GM21367 (cell line): ENCODE measurements around the gene NLGN1.

ENCODE experiments used
- ATAC-seq: cut with Tn5 transposase; IDR thresholded peaks from one replicate; pipeline ENCODE4 v1.9.1; 2021; ENCODE audit not compliant: unreplicated experiment

The NLGN1 gene

DNA sequence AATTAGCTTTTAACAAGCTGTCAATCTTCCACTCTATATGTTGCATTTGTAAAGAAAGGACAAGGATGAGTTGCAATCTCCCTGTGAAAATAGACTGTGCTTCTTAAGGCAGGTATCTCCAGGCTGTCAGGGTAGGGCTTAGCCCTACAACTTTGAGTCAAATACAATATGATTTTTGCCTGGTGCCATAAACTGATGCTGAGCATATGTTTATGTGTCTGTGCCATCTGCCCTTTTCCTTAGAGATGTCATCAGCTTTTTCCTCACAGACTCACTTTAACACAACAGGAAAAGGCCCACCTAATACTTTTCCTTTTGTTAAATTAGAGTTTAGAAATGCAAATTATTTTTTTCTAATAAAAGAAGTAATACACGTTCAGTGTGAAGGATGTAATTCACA lies 548.3 kb downstream of the NLGN1 start:
- ATAC-seq: no peak

DNA sequence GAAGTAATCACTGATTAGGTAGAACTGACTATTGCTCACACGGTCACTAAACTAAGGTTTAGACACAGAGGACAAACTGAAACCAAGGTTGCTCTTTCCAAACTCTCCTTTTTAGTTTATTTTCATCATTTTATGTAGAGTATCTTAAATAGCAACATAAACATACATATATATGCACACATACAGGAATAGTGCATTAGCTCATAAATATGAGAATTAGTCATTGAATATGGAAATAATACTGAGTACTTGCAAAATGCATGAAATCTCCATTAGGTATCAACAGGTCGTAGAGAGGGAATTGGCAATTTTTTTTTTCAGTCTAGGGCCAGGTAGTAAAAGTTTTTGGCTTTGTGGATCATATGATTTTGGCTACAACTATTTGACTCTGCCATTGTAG lies 557.1 kb downstream of the NLGN1 start:
- no peak for ATAC-seq

DNA sequence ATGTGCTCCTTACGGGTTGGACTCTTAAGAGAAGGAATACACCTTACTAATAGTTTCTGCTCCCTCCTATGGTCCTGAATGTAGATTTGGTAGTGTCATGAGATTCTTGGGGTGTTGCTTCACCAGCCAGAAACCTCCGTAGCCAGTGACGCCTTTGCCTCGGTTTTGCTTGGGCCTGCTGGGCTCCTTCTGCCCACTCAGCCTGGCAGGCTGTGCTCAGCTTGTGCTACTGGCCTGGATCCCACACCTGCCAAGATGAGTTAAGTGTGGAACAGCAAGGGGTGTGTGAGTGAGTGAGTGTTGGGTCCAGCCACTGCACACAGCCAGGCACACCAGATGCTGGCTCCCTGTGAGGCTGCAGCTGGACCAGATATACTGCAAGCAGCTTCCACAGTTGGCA lies 560.1 kb downstream of the NLGN1 start:
- no peak for ATAC-seq

DNA sequence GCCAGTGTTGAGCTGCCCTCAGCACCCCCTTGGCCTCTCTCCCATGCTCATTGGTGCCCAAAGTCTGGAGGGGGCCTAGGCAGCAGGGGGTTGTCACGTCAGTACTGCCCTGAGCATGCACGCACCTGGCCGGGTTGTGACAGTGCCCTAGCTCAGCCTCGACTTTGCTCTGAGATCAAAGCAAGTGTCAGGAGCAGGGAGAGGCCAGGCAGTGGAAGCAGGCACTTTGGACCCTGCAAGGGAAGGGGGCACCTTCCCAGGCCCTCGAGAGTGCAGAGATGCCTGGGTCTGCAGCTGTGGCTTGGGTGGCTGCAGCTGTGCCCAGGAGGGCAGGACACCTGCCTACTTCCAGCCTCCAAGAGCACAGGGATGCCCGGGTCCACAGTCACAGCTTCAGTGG lies 561.3 kb downstream of the NLGN1 start:
- no peak for ATAC-seq

DNA sequence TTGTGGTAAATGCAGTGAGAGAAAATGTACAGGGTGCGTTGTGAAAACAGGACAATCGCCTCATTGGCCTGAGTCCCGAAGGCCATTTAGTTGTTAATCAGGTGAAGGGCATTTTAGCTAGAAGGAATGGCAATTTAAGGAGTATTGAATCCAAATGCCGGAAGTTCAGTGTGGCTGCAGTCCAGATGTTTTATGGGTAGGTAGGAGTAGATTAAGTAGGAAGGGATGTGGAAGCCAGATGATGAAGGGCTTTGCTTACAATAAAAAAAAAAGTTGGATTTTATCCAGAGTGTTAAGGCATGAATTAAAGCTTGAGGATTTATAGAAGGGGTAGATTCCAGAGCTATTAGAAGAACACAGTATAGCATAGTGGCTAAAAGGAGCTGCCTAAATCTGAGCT lies 572.7 kb downstream of the NLGN1 start:
- no peak for ATAC-seq

DNA sequence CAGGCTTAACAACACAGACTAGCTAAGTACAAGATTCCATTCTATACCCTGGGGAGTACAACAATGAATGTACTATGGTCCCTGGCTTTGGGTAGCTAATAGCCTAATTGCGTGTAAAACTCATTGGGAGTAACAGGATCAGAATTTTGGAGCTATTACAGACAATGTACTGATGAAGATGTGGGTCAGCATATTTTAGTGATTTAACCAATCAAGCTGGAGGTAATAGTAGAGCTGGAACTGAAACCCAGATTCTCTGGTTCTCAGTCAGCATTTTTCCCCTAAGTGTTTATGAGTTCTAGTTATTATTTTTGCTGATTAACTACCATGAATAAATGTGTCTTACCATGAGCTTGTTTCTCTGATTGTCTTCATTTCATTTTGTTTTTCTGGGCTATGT lies 578.7 kb downstream of the NLGN1 start:
- ATAC-seq: no peak

DNA sequence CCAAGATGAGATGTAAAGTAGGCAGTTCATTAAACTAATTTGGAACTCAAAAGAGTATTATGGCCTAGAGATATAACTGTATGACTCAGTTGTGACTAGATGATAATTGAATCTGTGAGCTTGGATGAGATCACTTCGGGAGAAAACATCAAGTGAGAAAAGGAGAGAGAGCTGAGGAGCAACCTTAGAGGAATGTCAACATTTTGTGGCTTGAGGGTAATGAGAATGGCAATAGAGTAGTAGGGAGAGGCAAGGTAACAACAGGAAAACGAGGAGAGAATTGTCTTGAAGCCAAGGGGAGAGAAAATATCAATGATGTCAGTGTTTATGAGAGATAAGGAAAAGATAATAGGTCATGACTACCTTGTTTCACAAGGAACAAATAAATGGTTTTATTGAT lies 580.2 kb downstream of the NLGN1 start:
- no peak for ATAC-seq

DNA sequence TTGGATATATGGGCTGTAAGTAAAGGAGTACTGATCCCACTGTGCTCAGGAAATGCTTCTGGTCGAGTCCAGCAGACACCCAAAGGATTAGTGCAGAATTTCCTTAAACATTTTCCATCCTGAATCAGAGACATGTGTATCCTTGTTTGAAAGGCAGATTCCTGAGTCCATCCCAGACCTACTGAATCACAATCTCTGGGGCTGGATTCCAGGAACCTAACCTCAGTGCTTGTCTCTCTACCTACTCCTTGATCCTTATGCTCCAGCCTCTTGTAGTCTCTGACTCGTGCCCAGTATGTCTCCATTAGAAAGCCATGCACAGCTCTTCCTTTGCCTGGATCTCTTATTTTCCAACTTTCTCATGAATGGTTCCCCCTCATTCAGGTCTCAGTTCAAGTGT lies 585.8 kb downstream of the NLGN1 start:
- no peak for ATAC-seq

DNA sequence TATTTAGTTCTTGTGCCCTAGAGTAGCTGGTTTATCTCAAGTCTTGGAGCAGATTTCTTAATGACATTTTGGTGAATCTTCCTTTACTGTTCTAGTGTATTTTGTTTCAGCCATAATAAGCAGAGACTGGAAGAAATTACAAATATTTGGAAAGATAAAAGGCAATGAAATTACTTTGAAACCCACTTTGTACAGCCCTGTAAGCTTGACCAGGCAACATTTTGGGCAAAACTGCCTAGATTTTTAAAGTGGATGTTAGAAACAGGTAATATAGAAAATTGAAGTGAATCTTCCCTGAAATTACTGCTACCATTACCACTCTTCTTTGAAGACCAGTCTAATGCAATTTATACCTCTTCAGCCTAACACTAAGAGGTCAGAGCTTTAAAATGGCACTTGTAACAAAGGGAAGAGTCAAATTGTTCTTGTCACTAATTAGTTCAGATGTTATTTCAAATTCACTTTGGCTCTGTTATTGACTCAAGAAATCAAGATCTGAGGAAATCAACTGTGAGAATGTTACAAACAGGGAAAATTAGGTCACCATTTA lies 589.4 kb downstream of the NLGN1 start:
- ATAC-seq: no peak

DNA sequence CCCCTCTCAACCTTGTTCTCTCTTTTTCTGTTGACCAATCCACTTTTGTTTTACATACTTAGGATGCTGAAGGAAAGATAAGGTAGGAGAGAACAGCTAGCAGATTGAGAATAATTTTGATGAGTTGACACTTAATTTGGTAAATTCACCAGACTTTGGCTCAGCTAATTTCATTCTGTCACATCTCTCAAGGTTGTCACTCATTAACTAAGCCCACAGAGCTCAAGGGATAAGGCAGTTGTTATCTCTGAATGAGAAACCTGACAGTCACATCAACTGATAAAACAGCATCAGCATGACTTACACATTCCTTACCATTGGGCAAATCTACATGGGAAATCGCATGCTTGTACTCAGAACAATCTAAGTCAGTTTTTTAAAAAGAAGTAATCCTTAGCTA lies 591.4 kb downstream of the NLGN1 start:
- ATAC-seq: no peak

DNA sequence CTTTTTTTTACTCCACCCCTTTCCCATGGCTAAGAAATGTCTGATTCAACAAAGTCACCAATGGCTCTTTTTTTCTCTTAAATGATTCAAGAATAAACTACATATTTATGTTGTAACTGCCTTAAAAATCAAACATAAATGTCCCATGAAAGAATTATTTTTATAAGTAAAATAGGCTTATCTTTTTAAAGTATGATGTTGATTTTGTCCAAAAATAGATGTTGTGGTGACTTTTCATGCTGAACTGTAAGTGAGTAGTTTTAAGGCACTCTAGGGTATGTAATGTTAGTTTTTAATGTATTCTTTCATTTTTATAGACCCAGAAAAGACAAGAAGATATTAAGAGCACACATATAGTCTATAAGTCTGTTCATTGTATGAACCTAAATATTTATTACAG lies 594.9 kb downstream of the NLGN1 start:
- ATAC-seq: no peak

DNA sequence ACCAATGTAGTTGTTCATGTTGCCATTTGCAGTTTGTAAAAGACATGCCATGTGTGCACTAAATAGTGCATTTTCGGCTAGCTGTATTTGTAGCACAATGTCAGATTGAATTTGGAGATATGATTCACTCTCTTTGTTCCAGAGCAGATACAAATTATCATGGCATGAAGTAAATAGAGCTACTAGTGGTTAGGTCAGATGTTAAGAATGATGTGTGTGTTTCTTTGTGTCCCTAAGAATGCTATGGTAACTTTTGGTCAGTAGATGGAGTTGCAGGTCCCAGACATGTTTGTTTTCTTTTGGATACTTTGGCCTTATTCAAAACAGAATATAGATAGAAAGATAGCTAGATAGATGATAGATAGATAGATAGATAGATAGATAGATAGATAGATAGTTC lies 595.8 kb downstream of the NLGN1 start:
- no peak for ATAC-seq

DNA sequence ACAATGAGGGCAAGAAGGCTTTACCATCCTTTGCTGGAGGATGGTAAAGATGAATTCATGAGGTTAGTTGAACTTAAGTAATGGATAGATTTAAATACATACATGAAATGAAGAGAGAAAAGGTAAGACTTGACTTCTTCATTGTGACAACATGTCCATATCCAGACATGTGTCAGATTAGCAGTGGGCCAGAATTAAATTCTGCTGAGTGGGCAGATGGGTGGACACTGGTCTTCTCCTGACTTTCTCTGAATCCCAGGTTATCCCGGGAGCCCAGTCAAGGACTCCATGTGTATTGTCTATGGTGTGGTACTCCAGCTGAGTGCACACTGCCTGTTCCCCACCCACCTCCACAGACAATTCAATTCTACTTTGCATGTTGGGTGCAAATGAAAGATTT lies 603.1 kb downstream of the NLGN1 start:
- no peak for ATAC-seq

DNA sequence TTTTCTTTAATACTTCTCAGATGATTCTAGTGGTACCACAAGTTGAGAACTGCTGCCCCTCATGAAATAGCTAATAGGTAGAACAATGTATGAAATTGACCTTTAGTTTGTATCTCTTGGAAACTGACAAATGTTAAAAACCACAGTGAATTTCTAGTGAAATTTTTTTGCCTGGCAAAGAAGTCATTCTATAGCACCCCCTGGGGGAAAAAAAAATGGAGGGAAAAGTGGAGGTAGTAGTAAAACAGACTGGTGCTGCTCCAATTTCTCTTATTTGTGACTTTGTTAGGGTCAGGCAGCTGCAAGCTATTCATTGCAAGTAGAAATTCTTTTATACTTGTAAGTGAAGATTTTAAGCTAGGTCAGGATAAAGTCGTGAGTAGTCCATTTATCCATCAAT lies 605.0 kb downstream of the NLGN1 start:
- ATAC-seq: no peak

DNA sequence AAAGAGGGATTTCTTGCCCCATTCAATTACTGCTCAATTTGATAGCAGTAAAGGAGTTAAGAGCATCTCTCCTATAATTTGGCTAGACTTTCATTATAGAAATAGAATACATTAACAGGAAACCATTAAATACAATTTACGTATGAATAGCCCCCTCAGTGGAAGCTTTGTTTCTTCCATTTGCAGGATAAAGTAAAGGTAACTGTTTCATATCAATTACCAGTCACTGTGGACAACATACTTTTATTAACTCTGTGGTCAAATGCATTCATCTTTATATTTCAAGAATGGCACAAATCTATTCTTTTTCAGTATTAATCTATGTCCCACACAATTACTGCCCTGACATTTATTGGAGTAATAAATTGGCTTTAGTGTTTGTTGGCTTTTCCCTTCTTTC lies 613.4 kb downstream of the NLGN1 start:
- ATAC-seq: no peak

DNA sequence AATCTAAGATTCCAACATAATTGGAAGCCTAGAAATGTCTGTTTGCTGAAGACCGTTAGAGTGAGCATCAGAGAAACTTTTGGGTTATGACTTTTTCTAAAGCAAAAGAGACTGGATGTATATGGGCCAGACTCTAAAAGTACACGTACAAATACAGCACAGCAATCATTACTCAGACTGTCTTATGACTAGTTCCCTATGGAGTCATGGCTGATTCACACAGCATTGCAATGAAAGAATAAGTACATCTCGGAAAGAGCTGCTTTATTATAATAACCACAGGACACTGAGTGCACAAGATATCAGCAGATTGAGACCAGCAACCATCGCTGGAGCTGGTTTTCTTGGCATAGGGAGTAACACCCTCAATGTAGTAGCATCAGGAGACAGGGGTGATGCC lies 618.6 kb downstream of the NLGN1 start:
- no peak for ATAC-seq

DNA sequence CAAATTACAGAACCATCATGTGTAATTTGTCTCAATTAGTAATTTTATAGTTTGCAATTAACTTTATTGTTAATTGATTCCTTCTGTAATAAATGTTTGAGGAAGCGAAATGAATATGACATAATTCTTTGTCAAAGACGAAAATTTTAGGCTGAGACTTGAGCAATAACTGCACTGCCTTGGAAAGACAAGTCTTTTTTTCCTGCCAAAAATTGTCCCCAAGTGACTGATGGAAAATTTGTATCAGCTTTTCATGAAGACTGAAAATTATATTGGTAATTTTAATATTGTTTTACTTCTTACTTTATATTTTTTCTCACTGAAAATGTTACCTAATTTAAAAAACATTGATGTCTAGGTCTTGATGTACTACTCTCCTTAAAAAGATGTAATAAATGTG lies 622.6 kb downstream of the NLGN1 start:
- no peak for ATAC-seq

DNA sequence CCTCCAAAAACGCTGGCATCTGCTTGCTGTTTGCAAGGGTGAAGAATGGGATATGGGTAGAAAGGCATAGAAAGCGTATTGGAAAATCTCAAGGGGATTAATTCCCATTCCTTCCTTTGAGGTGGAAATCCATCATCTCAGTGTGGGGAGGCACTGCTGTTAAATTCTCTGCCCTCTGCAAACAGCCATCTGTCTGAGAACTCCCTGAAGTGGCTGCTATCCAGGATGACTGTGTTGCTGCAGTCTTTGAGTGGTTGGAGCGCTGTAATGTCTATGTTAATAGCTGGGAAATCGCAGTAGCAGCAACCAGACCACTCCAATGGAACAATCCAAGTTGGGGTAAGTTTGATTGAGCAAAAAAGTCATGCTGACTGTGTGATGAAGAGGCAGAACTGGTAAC lies 625.9 kb downstream of the NLGN1 start:
- no peak for ATAC-seq

DNA sequence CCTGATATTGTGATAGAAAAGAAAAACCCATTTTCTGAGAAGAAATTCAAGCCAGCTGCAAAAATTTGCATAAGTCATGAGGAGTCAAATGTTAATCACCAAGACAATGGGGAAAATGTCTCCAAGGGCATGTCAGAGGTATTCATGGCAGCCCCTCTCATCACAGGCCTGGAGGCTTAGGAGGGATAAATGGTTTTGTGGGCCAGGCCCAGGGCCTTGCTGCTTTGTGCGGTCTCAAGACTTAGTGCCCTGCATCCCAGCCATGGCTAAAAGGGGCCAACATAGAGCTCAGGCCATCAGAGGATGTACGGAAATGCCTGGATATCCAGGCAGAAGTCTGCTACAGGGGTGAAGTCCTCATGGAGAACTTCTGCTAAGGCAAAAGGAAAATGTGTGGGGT lies 631.1 kb downstream of the NLGN1 start:
- ATAC-seq: no peak

DNA sequence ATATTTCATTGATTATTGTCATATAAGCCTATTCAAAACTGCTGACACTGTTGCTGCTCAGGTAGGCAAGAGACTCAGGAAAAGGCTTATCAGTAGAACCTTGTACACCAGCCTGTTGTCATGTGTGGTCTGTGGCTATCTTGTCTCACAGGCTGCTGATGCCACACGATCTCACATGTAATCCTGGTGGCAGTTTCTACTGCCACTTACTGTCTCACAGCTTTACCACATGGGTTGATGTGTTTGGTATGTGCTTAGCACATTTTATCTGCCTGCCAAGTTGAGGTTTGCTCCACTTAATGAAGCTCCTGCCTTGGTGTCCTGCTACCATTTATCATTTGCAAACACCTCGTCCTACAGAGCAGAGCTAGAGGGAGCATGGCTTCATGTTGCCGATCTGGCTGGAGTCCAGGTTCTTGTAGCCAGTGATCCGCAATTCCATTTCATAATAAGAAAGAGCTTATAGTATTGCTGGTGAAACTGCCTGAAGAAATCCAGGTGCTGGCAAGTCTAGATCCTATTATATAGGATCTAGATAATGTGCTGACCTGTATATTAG lies 637.9 kb downstream of the NLGN1 start:
- ATAC-seq: no peak

DNA sequence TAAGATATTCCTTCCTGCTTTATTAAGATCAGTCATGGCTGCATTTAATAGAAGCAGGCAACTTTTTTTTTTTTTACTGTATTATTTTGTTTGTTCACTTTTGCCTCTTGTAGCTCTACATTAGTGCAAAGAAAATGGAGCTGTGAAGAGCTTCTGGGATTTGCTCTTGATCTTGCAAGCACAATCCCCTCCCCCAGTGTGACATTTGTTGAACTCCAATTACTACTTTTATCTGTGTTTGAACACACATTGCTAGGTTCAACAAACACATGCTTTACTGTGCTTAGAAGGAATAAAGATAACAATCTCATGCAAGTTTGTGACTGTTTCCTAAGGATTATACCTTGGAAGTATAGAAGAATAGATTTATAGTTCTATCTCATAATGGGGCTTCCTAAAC lies 648.8 kb downstream of the NLGN1 start:
- no peak for ATAC-seq

DNA sequence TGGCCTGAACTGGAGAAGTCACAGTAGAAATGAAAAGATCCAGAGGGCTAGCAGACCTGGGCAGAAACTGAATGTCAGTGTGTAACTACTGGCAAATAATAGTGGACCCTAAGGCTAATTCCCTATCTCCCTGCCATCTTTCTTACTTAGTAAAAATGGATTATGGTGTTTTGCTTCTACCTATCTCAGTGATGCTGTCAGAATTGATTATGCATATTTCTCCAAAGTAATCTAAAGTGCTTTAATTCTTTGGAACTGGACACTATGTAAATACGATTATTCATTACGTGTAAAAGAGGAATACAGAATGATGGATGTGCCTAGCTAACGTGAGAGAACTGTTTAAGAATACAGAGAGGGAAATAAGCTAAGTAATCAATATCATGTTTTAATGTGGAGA lies 651.9 kb downstream of the NLGN1 start:
- ATAC-seq: no peak

DNA sequence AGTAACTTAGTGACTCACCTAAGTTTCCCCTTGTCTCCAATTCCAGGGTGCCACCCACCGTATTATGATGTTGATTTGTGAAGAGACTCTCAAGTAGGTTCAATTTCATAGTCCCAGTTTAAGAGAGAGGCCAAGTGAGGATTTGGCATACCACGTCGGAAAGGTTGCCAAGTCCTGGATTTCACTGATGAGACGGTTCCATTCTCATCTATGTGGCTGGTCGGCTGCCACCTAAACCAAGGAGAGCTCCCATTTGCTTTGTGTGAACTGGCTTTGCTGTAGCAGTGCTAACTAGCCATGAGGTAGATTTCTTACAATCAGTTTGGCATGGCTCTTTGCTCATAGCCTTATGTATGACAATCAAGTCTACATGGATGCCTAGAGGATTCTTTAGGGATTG lies 653.6 kb downstream of the NLGN1 start:
- ATAC-seq: no peak

DNA sequence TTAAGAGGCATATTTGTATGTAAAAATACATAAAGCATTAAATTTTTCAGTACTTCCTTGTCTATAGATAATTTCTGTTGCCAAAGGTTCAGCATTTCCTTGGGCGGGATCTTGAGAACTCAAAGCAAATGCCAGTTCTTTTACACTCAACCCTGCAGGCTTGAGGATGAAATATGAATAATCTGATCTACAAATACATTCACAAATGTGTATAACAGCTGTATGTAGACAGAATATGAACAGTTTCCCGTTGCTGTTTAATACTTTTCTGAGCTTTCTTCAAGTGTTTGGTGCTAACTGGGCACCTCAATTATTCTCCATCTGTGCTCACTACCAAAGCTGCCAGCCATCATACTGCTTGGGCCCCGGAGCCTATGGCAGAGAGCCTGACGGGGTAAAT lies 661.3 kb downstream of the NLGN1 start:
- ATAC-seq: no peak
